Stimulated activated CD4-positive, alpha-beta T cell treated with anti-CD3 and anti-CD28 coated beads, Interleukin-1b, Interleukin-23, amount 100 ng/mL, for 48 hours (primary cell): Measurements from ENCODE around the gene SLC1A2.
"Not testable (repeated sequence)": the region's sequence is repeated elsewhere in the genome, so short reads cannot be mapped to it uniquely, and the experiment has no call there.

Experiments used
- DNase-seq: peaks from one replicate; pipeline ENCODE4 v3.0.0-alpha.2; 2020

The SLC1A2 gene

GRCh38 chr11:35238882-35239281, 180.5 kb downstream of the SLC1A2 start:
- no peak for DNase-seq

GRCh38 chr11:35237860-35238715, 181.3 kb downstream of the SLC1A2 start:
- peak; percentile 57 for DNase-seq

- no peak for DNase-seq
These were observed 182.0 kb downstream of the SLC1A2 start for GRCh38 chr11:35237351-35237750.

GRCh38 chr11:35236667-35237003, 182.7 kb downstream of the SLC1A2 start:
- DNase-seq: no peak

- DNase-seq: peak; percentile 57
These were observed 183.3 kb downstream of the SLC1A2 start for GRCh38 chr11:35235936-35236666.

- no peak for DNase-seq
These were observed 183.9 kb downstream of the SLC1A2 start for GRCh38 chr11:35235498-35235897.

GRCh38 chr11:35235157-35235468, 184.2 kb downstream of the SLC1A2 start:
- DNase-seq: no peak

- DNase-seq: no peak
These were observed 184.8 kb downstream of the SLC1A2 start for GRCh38 chr11:35234460-35235156.

GRCh38 chr11:35233518-35233917, 185.8 kb downstream of the SLC1A2 start:
- DNase-seq: no peak

GRCh38 chr11:35232891-35233330, 186.4 kb downstream of the SLC1A2 start:
- no peak for DNase-seq

GRCh38 chr11:35231076-35231860, 188.1 kb downstream of the SLC1A2 start:
- DNase-seq: no peak

- no peak for DNase-seq
These were observed 189.0 kb downstream of the SLC1A2 start for GRCh38 chr11:35230388-35230787.

- DNase-seq: no peak
These were observed 191.0 kb downstream of the SLC1A2 start for GRCh38 chr11:35228328-35228725.

- no peak for DNase-seq
These were observed 191.6 kb downstream of the SLC1A2 start for GRCh38 chr11:35227576-35228327.

GRCh38 chr11:35226756-35227155, 192.6 kb downstream of the SLC1A2 start:
- DNase-seq: not testable (repeated sequence)

- no peak for DNase-seq
These were observed 193.3 kb downstream of the SLC1A2 start for GRCh38 chr11:35225946-35226520.

- no peak for DNase-seq
These were observed 195.4 kb downstream of the SLC1A2 start for GRCh38 chr11:35223991-35224390.

GRCh38 chr11:35223371-35223796, 196.0 kb downstream of the SLC1A2 start:
- no peak for DNase-seq

- no peak for DNase-seq
These were observed 200.4 kb downstream of the SLC1A2 start for GRCh38 chr11:35218956-35219355.

- no peak for DNase-seq
These were observed 202.2 kb downstream of the SLC1A2 start for GRCh38 chr11:35216962-35217678.

- no peak for DNase-seq
These were observed 203.4 kb downstream of the SLC1A2 start for GRCh38 chr11:35215945-35216344.
